HG02870 (cell line): Measurements from ENCODE around the gene KIF19.
"Not testable (repeated sequence)": the region's sequence is repeated elsewhere in the genome, so short reads cannot be mapped to it uniquely, and the experiment has no call there.

ENCODE experiments used
- ATAC-seq: cut with Tn5 transposase; IDR thresholded peaks from one replicate; pipeline ENCODE4 v1.9.1; 2021; ENCODE audit warnings: mild to moderate bottlenecking, moderate library complexity; ENCODE audit not compliant: unreplicated experiment

The KIF19 gene

GRCh38 chr17:74325743-74326379, at the start of gene KIF19:
KIF19 (plus strand) TSS chr17:74326226; CDS start chr17:74326350, 124 bp downstream.
- ATAC-seq, result no peak

GRCh38 chr17:74276541-74277009, 49.5 kb upstream of the KIF19 start:
- no peak for ATAC-seq

- ATAC-seq, result no peak
These were observed 48.1 kb upstream of the KIF19 start for GRCh38 chr17:74277935-74278334.

GRCh38 chr17:74279617-74280016, 46.4 kb upstream of the KIF19 start:
- not testable (repeated sequence) for ATAC-seq

- no peak for ATAC-seq
These were observed 45.9 kb upstream of the KIF19 start for GRCh38 chr17:74280093-74280513.

GRCh38 chr17:74281799-74282198, 44.2 kb upstream of the KIF19 start:
- no peak for ATAC-seq

- not testable (repeated sequence) for ATAC-seq
These were observed 43.8 kb upstream of the KIF19 start for GRCh38 chr17:74282274-74282586.

- ATAC-seq, result no peak
These were observed 43.2 kb upstream of the KIF19 start for GRCh38 chr17:74282587-74283370.

GRCh38 chr17:74283371-74283673, 42.7 kb upstream of the KIF19 start:
- ATAC-seq, result no peak

GRCh38 chr17:74287031-74287602, 38.9 kb upstream of the KIF19 start:
- no peak for ATAC-seq

- ATAC-seq, result peak; percentile 79
These were observed 37.2 kb upstream of the KIF19 start for GRCh38 chr17:74288785-74289184.

GRCh38 chr17:74289688-74290087, 36.3 kb upstream of the KIF19 start:
- ATAC-seq, result no peak

GRCh38 chr17:74290340-74290739, 35.7 kb upstream of the KIF19 start:
- ATAC-seq, result no peak

GRCh38 chr17:74292495-74292894, 33.5 kb upstream of the KIF19 start:
- no peak for ATAC-seq

- ATAC-seq, result no peak
These were observed 30.1 kb upstream of the KIF19 start for GRCh38 chr17:74295625-74296547.

- no peak for ATAC-seq
These were observed 29.5 kb upstream of the KIF19 start for GRCh38 chr17:74296548-74296936.

GRCh38 chr17:74297941-74298340, 28.1 kb upstream of the KIF19 start:
- no peak for ATAC-seq

- no peak for ATAC-seq
These were observed 27.2 kb upstream of the KIF19 start for GRCh38 chr17:74298778-74299177.

GRCh38 chr17:74299226-74300009, 26.6 kb upstream of the KIF19 start:
- ATAC-seq, result no peak

GRCh38 chr17:74303305-74303704, 22.7 kb upstream of the KIF19 start:
- no peak for ATAC-seq
